ENCODE results near the gene DMD. TPM values are rescaled to one million over a fixed set of nuclear protein-coding genes. Genes with fewer than 3 reads are reported as not detected.

The DMD gene
- total and polyA plus RNA-seq, 2 donors (not counting 1 experiment from before 2014, with no cell fraction given) = 2.0 to 51.8 TPM

DNA sequence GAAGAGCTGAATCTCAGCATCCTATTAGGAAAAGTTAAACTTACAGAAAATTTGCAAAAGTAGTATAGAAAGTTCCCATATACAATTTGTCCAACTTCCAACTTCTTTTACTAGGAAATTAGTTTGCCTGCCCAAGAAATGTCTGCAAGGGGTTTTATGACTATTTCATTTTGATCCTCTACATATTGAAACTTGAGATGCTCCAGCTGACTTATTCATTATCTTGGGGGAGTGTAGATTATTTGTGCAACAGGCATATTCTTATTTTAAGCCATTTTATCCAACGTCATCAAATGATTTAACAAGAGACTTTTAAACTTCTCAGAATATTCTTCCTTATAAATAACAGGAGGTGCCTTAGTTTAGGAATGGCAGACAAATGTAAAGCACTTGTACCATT lies 1822.4 kb downstream of the DMD start:
- no peak for DNase-seq
- CTCF ChIA-PET = no interaction called here
- Histone ChIP-seq H3K4me1 (ENCODE audit: control insufficient read depth in 2 of 2, insufficient read depth in 2 of 2, low read length in 2 of 2) (no peaks in the 10 kb centered on the region), H3K4me2 (replicated peaks; ENCODE audit: low read depth, low read length, poor library complexity, severe bottlenecking) (no peak overlapping the region), H3K9ac (ENCODE audit: low read length) (no peak overlapping the region), H4K20me1 (ENCODE audit: control insufficient read depth, insufficient read depth, low read length, poor library complexity, severe bottlenecking) (no peaks in the 10 kb centered on the region), H3K79me2 (ENCODE audit: control insufficient read depth, insufficient read depth, low read length) (no peaks in the 10 kb centered on the region), H3K4me3 (ENCODE audit: control extremely low read depth in 1 of 5, extremely low read depth in 1 of 5, insufficient read depth in 1 of 5, low read depth in 2 of 5, low read length in 4 of 5) (no peak overlapping the region), H2AFZ (ENCODE audit: insufficient read depth, low read depth, low read length, poor library complexity, severe bottlenecking) (no peak overlapping the region), H3K27me3 (replicated peaks in 1 of 4; ENCODE audit: control extremely low read depth in 1 of 4, control insufficient read depth in 3 of 4, insufficient read depth in 4 of 4, low read length in 3 of 4) (no peaks in the 10 kb centered on the region), H3K9me3 (ENCODE audit: control extremely low read depth in 1 of 3, control insufficient read depth in 2 of 3, insufficient read depth in 1 of 3, low read length in 2 of 3) (no peaks in the 10 kb centered on the region), H3K27ac (ENCODE audit: low read length in 2 of 2) (no peak overlapping the region), H3K36me3 (replicated peaks in 1 of 2; ENCODE audit: control extremely low read depth in 1 of 2, control insufficient read depth in 1 of 2, extremely low read depth in 1 of 2, insufficient read depth in 2 of 2, low read length in 1 of 2) (no peaks in the 10 kb centered on the region)
- H3K27ac Mint-ChIP-seq = no peak overlapping the region
- H3K27me3 Mint-ChIP-seq = no peaks in the 10 kb centered on the region
- intact Hi-C loops (cut with micrococcal nuclease) = no loop called here
- POLR2A ChIA-PET = no interaction called here
- H3K4me1 Mint-ChIP-seq = no peaks in the 10 kb centered on the region
- no CpG with 5 or more reads among the region's 1 CpG for WGBS (ENCODE audit: insufficient coverage)
- no peaks in the 10 kb centered on the region for H3K9me3 Mint-ChIP-seq (ENCODE audit: insufficient read depth)
- no peak overlapping the region for H3K4me3 Mint-ChIP-seq
- TF ChIP-seq CTCF (IDR thresholded peaks at IDR 0.05) (no peak), EZH2 (IDR thresholded peaks at IDR 0.05; ENCODE audit: borderline replicate concordance, insufficient read depth, low read depth, low read length, poor library complexity, severe bottlenecking) (no peak)
- ATAC-seq (ENCODE audit: low read depth) = no peak

DNA sequence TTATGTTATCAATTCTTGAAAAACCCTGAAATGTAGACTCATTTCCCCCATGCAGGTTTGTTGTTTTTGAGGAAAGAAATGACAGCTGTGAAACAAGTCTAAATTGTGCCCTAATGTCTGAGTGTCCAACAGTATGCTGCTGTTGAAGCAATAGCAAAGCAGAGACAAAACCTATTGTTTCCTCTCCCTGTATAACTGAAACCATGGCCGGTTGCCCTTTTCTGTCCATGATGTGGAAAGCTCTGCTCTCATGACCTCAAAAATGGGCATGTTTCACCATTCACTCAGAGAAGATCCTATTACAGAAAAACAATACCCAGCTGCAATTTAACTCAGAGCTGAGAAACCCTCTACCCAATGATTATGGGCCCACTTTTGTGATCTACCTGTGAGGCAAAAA lies 1826.9 kb downstream of the DMD start:
- Histone ChIP-seq H4K20me1 (ENCODE audit: control insufficient read depth, insufficient read depth, low read length, poor library complexity, severe bottlenecking) (no peaks in the 10 kb centered on the region), H3K9me3 (ENCODE audit: control extremely low read depth in 1 of 3, control insufficient read depth in 2 of 3, insufficient read depth in 1 of 3, low read length in 2 of 3) (no peaks in the 10 kb centered on the region), H2AFZ (ENCODE audit: insufficient read depth, low read depth, low read length, poor library complexity, severe bottlenecking) (no peak overlapping the region), H3K4me1 (ENCODE audit: control insufficient read depth in 2 of 2, insufficient read depth in 2 of 2, low read length in 2 of 2) (no peaks in the 10 kb centered on the region), H3K79me2 (ENCODE audit: control insufficient read depth, insufficient read depth, low read length) (no peaks in the 10 kb centered on the region), H3K9ac (ENCODE audit: low read length) (no peak overlapping the region), H3K4me2 (replicated peaks; ENCODE audit: low read depth, low read length, poor library complexity, severe bottlenecking) (no peak overlapping the region), H3K27me3 (replicated peaks in 1 of 4; ENCODE audit: control extremely low read depth in 1 of 4, control insufficient read depth in 3 of 4, insufficient read depth in 4 of 4, low read length in 3 of 4) (no peaks in the 10 kb centered on the region), H3K36me3 (replicated peaks in 1 of 2; ENCODE audit: control extremely low read depth in 1 of 2, control insufficient read depth in 1 of 2, extremely low read depth in 1 of 2, insufficient read depth in 2 of 2, low read length in 1 of 2) (no peaks in the 10 kb centered on the region), H3K27ac (ENCODE audit: low read length in 2 of 2) (no peak overlapping the region), H3K4me3 (ENCODE audit: control extremely low read depth in 1 of 5, extremely low read depth in 1 of 5, insufficient read depth in 1 of 5, low read depth in 2 of 5, low read length in 4 of 5) (no peak overlapping the region)
- no peaks in the 10 kb centered on the region for H3K4me1 Mint-ChIP-seq
- TF ChIP-seq EZH2 (IDR thresholded peaks at IDR 0.05; ENCODE audit: borderline replicate concordance, insufficient read depth, low read depth, low read length, poor library complexity, severe bottlenecking) = no peak
- no peak for TF ChIP-seq CTCF (IDR thresholded peaks at IDR 0.05)
- H3K9me3 Mint-ChIP-seq (ENCODE audit: insufficient read depth) = no peaks in the 10 kb centered on the region
- ChIA-PET POLR2A (no interaction called here), CTCF (no interaction called here)
- 100% methylated on average over 1 of the region's 1 CpG for whole genome bisulfite sequencing (ENCODE audit: insufficient coverage)
- ATAC-seq (ENCODE audit: low read depth) = no peak
- H3K27ac Mint-ChIP-seq = no peak overlapping the region
- intact Hi-C loops (cut with micrococcal nuclease) = no loop called here
- DNase-seq = no peak
- no peaks in the 10 kb centered on the region for H3K27me3 Mint-ChIP-seq
- no peak overlapping the region for H3K4me3 Mint-ChIP-seq
